Brain microvascular endothelial cell (primary cell): Measurements from ENCODE around the gene UBE2R2.
"Not testable (repeated sequence)": the region's sequence is repeated elsewhere in the genome, so short reads cannot be mapped to it uniquely, and the experiment has no call there.

ENCODE experiments used
- DNase-seq: peaks from one replicate; pipeline ENCODE4 v3.0.0-alpha.2; 2020
- H3K27ac ChIP-seq: fragments of 250-450 bp; sonication (Bioruptor Pico); 2 replicates; pipeline ENCODE4 v1.5.1; 2020; ENCODE audit warnings: mild to moderate bottlenecking, moderate library complexity
- H3K27me3 ChIP-seq: fragments of 250-450 bp; sonication (Bioruptor Pico); replicated peaks from 2 replicates; pipeline ENCODE4 v1.5.1; 2020; ENCODE audit warnings: mild to moderate bottlenecking
- H3K36me3 ChIP-seq: fragments of 250-450 bp; sonication (Bioruptor Pico); replicated peaks from 2 replicates; pipeline ENCODE4 v1.5.1; 2020; ENCODE audit warnings: mild to moderate bottlenecking
- H3K4me3 ChIP-seq: 2 replicates; pipeline ENCODE4 v1.5.1; 2011; ENCODE audit warnings: low read depth, mild to moderate bottlenecking, control low read depth, low read length, moderate library complexity
- in situ Hi-C: cut with HindIII; loops from 2 replicates; pipeline ENCODE4 v1.10.0; 2017; ENCODE audit warnings: low sequenced_read_pairs, low pct_ligation_motif_present
- TF ChIP-seq, protein P1 (sequence below): IDR thresholded peaks from 2 replicates; pipeline ENCODE4 v1.5.1; 2011; ENCODE audit warnings: low read depth, mild to moderate bottlenecking, moderate library complexity, low read length, control low read depth, inconsistent platforms; ENCODE audit errors: missing control alignments

Gene UBE2R2

DNA sequence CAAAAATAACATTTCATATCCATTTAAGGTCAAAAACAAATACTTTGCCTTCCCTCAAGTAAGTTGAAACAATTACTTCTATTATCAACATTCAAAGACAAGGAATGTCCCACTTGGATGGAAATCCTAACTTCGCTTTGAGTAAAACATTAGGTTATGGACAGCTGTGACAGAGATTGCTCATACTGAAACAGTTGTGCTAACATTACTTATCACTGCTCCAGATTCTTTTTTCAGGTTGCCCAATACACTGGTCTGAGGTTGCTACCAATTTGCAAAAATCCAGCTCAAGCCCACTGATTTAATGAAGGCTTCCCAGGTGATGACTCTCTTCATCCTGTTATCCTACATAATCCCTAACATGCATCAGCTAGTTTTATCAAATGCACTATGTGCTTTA lies 133.4 kb downstream of the UBE2R2 start:
- DNase-seq: no peak
- in situ Hi-C loops: no loop called here
- peaks cover 24% of the 10 kb centered on the region for H3K36me3 ChIP-seq
- no peak overlapping the region for H3K27ac ChIP-seq
- TF ChIP-seq, protein P1, sequence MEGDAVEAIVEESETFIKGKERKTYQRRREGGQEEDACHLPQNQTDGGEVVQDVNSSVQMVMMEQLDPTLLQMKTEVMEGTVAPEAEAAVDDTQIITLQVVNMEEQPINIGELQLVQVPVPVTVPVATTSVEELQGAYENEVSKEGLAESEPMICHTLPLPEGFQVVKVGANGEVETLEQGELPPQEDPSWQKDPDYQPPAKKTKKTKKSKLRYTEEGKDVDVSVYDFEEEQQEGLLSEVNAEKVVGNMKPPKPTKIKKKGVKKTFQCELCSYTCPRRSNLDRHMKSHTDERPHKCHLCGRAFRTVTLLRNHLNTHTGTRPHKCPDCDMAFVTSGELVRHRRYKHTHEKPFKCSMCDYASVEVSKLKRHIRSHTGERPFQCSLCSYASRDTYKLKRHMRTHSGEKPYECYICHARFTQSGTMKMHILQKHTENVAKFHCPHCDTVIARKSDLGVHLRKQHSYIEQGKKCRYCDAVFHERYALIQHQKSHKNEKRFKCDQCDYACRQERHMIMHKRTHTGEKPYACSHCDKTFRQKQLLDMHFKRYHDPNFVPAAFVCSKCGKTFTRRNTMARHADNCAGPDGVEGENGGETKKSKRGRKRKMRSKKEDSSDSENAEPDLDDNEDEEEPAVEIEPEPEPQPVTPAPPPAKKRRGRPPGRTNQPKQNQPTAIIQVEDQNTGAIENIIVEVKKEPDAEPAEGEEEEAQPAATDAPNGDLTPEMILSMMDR: no peak
- no peak overlapping the region for H3K4me3 ChIP-seq
- no peaks in the 10 kb centered on the region for H3K27me3 ChIP-seq

DNA sequence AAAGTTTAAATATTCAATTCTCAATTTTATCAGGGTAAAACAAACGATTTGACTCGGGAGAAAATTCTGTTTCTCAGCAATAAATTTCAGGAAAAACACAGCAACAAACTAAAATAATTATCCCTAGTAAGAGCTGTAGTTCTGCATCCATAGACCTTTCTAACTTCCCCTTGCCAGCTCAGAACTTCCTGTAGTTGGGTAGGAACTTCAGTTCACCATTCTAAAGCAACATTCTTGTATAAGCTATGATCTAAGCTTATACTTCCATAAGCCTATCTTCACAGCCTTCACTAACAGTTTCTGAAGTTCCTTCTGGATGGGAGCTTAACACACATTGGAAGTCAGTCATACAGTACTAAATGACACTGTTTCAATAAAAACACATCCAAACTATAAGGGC lies 135.1 kb downstream of the UBE2R2 start:
- no peak for DNase-seq
- peaks cover 34% of the 10 kb centered on the region for H3K36me3 ChIP-seq
- H3K27ac ChIP-seq: no peak overlapping the region
- H3K27me3 ChIP-seq: no peaks in the 10 kb centered on the region
- TF ChIP-seq, protein P1: no peak
- in situ Hi-C loops: no loop called here
- H3K4me3 ChIP-seq: no peak overlapping the region

DNA sequence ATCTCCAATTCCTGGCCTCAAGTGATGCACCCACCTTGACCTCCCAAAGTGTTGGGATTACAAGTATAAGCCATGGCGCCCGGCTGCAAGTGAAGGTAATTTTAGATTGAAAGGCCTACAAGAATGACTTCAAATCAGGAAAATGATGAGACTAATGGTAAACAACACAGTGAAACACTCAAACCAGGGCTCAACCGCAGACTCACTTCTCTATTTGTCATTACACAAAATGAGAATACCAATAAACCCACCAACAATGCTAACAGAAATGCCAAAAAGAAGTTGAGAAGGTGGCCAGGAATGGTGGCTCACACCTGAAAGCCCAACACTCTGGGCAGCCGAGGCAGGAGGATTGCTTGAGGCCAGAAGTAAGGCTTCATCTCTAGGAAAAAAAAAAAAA lies 139.6 kb downstream of the UBE2R2 start:
- H3K27me3 ChIP-seq: no peaks in the 10 kb centered on the region
- in situ Hi-C loops: no loop called here
- no peak overlapping the region for H3K4me3 ChIP-seq
- no peak overlapping the region for H3K27ac ChIP-seq
- no peak for DNase-seq
- TF ChIP-seq, protein P1: no peak
- H3K36me3 ChIP-seq: peaks cover 33% of the 10 kb centered on the region

DNA sequence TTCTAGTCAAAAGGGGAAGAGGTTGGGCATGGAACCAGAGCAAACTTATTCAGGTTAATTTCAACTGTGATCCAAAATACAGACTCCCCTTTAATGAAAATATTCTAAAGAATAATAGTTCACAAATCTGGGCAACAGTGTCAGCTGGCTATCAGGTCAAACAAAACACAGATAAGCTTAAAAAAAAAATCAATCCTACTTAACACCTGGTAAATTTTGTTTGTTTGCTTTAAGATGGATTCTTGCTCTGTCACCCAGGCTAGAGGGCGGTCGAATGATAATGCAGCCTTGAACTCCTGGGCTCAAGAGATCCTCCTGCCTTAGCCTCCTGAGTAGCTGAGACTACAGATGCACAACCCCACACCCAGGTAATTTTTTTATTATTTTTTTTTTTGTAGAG lies 142.8 kb downstream of the UBE2R2 start:
- DNase-seq: no peak
- in situ Hi-C loops: no loop called here
- peaks cover 20% of the 10 kb centered on the region for H3K36me3 ChIP-seq
- no peak overlapping the region for H3K27ac ChIP-seq
- H3K4me3 ChIP-seq: no peak overlapping the region
- no peaks in the 10 kb centered on the region for H3K27me3 ChIP-seq
- TF ChIP-seq, protein P1: no peak

DNA sequence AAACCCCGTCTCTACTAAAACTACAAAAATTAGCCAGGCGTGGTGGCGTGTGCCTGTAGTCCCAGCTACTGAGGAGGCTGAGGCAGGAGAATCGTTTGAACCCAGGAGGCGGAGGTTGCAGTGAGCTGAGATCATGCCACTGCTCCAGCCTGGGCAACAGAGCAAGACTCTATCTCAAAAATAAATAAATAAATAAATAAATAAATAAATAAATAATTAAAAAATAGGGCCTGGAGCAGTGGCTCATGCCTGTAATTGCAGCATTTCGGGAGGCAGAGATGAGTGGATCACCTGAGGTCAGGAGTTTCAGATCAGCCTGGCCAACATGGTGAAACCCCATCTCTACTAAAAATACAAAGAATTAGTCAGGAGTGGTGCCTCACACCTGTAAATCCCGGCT lies 145.5 kb downstream of the UBE2R2 start:
- H3K36me3 ChIP-seq, H3K4me3 ChIP-seq, H3K27ac ChIP-seq, DNase-seq, H3K27me3 ChIP-seq, in situ Hi-C loops: not testable (repeated sequence)

DNA sequence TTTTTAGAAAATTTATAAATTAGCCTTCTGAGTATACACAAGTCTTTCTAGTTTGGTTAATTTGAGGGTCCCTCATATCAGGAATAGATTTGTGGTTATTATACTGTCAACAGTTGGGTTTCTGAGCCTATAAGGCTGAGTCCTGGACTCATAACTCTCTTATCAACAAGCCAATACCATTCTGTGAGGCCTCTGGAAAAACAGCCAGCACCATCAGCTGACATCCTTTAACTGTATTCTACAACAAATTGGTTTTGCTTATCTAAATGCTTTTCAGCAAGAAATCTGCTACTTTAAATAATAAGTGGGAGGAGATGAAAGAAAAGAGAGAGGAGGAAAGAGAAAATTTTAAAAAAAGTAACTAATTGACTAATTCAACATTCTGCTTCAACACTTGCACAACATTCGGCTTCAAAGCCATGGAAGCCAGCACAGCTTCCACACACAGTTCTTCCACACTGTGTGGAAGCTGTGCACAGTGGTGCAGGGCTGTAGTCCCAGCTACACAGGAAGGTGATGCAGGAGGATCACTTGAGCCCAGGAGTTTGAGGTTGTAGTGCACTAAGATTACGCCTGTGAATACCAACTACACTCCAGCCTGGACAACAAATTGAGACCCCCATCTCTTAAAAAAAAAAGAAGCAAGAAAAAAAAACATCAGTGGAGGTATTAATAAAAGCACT lies 147.3 kb downstream of the UBE2R2 start:
- peaks cover 6% of the 10 kb centered on the region for H3K36me3 ChIP-seq
- H3K4me3 ChIP-seq: no peak overlapping the region
- no peak for DNase-seq
- TF ChIP-seq, protein P1: no peak
- no peaks in the 10 kb centered on the region for H3K27me3 ChIP-seq
- in situ Hi-C loops: no loop called here
- H3K27ac ChIP-seq: no peak overlapping the region
